ENCODE results near the gene MED25.

- TF ChIP-seq POLR2A (IDR thresholded peaks at IDR 0.05; ENCODE audit: low read depth, low read length) (no peak), POLR2AphosphoS5 (IDR thresholded peaks at IDR 0.05; ENCODE audit: low read depth, low read length) (no peak), TAF1 (IDR thresholded peaks at IDR 0.05; ENCODE audit: low read depth, low read length) (no peak)
Measured at GRCh38 chr19:49874503-49875157, 56.5 kb downstream of the MED25 start.
